Central memory CD8-positive, alpha-beta T cell (primary cell): Measurements from ENCODE around the gene APOA1.

ENCODE experiments used
- ATAC-seq: fragments of 150-1000 bp; cut with Tn5 transposase; replicated peaks from 2 replicates; pipeline ENCODE4 v1.10.0; 2022; ENCODE audit warnings: mild to moderate bottlenecking, moderate FRiP score, moderate number of reproducible peaks; ENCODE audit not compliant: poor library complexity, severe bottlenecking; ENCODE audit errors: extremely low read depth
- DNase-seq, 2 donors: peaks; one replicate each; pipeline ENCODE4 v3.0.0; 2021; ENCODE audit warnings: low spot score in 2 of 2
- H3K27ac Mint-ChIP-seq: one replicate; pipeline ENCODE4 v1.8.0; 2022; ENCODE audit warnings: low read depth, mild to moderate bottlenecking, moderate library complexity, mixed read lengths
- H3K27me3 Mint-ChIP-seq: one replicate; pipeline ENCODE4 v1.8.0; 2022; ENCODE audit warnings: mixed read lengths
- H3K36me3 Mint-ChIP-seq: one replicate; pipeline ENCODE4 v1.8.0; 2022; ENCODE audit warnings: mild to moderate bottlenecking, moderate library complexity, mixed read lengths; ENCODE audit not compliant: insufficient read depth
- H3K4me1 Mint-ChIP-seq: one replicate; pipeline ENCODE4 v1.8.0; 2022; ENCODE audit warnings: mixed read lengths
- H3K4me3 Mint-ChIP-seq: one replicate; pipeline ENCODE4 v1.8.0; 2022; ENCODE audit warnings: mild to moderate bottlenecking, moderate library complexity, mixed read lengths
- H3K9me3 Mint-ChIP-seq: one replicate; pipeline ENCODE4 v1.8.0; 2022; ENCODE audit warnings: mixed read lengths

APOA1 gene

GRCh38 chr11:116786966-116787365 lies 50.5 kb downstream of the APOA1 start:
- H3K27me3 Mint-ChIP-seq: no peaks in the 10 kb centered on the region
- no peaks in the 10 kb centered on the region for H3K9me3 Mint-ChIP-seq
- peak overlapping the region; percentile 73 for H3K27ac Mint-ChIP-seq
- peaks cover 51% of the 10 kb centered on the region for H3K4me1 Mint-ChIP-seq
- H3K36me3 Mint-ChIP-seq: peaks cover 37% of the 10 kb centered on the region
- ATAC-seq (no peak), DNase-seq (no peak)
- peak overlapping the region; percentile 78 for H3K4me3 Mint-ChIP-seq

- Mint-ChIP-seq H3K27me3 (no peaks in the 10 kb centered on the region), H3K36me3 (peaks cover 43% of the 10 kb centered on the region), H3K4me1 (peaks cover 54% of the 10 kb centered on the region), H3K9me3 (no peaks in the 10 kb centered on the region), H3K27ac (no peak overlapping the region), H3K4me3 (peak overlapping the region; percentile 78)
- no peak for DNase-seq
- ATAC-seq: no peak
Observed at GRCh38 chr11:116786326-116786725, 51.1 kb downstream of the APOA1 start.
